Retinal pigment epithelial cell (primary cell): ENCODE measurements around the gene MYCL.

Experiments
- DNase-seq: peaks from one replicate; pipeline ENCODE4 v3.0.0-alpha.2; 2010; ENCODE audit warnings: low read depth
- H3K4me3 ChIP-seq: 2 replicates; pipeline ENCODE4 v1.5.1; 2011; ENCODE audit warnings: mild to moderate bottlenecking, low read length, control low read depth, moderate library complexity
- TF ChIP-seq, protein P1 (sequence below): conservative IDR thresholded peaks from 2 replicates; pipeline ENCODE4 v1.5.1; 2011; ENCODE audit warnings: low read depth, low read length, control low read depth, inconsistent platforms

MYCL gene

DNA sequence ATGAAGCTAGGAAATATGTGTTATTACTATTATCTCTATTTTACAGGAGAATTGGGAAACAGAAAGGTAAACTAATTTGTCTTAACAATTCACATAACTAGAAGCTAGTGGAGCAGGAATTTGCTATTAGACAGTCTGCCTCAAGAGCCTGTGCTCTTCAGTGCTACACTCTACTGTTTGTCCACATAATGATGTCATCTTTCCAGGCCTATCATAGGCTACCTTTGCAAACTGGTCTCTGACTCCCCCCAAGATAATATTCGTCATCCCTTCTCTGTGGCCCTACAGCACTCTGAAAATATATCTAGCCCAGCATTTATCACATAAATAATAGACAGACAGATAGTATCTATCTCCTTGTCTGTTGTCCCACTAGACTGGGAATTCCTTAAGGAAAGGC lies 52.5 kb downstream of the MYCL start:
- no peak for DNase-seq
- H3K4me3 ChIP-seq: no peak overlapping the region
- TF ChIP-seq, protein P1, sequence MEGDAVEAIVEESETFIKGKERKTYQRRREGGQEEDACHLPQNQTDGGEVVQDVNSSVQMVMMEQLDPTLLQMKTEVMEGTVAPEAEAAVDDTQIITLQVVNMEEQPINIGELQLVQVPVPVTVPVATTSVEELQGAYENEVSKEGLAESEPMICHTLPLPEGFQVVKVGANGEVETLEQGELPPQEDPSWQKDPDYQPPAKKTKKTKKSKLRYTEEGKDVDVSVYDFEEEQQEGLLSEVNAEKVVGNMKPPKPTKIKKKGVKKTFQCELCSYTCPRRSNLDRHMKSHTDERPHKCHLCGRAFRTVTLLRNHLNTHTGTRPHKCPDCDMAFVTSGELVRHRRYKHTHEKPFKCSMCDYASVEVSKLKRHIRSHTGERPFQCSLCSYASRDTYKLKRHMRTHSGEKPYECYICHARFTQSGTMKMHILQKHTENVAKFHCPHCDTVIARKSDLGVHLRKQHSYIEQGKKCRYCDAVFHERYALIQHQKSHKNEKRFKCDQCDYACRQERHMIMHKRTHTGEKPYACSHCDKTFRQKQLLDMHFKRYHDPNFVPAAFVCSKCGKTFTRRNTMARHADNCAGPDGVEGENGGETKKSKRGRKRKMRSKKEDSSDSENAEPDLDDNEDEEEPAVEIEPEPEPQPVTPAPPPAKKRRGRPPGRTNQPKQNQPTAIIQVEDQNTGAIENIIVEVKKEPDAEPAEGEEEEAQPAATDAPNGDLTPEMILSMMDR: no peak

DNA sequence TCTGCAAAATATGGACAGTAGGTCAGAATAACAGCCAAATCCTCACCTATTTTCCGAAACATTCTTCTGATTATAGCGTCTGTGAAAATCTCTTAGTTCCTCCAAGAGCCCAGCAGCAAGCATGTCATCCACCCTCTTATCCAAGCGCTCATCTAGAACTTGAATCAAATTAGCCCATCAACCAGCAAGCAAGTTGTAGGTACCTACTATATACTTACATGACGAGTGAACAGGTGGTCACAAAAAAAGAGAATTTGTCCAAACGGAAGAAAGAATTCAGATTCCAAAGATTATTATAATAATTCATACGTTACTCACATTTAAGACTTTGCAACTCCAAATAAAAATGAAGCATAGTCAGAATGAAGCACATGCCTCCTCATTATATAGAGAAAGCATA lies 53.8 kb downstream of the MYCL start:
- no peak overlapping the region for H3K4me3 ChIP-seq
- DNase-seq: no peak
- TF ChIP-seq, protein P1: no peak

DNA sequence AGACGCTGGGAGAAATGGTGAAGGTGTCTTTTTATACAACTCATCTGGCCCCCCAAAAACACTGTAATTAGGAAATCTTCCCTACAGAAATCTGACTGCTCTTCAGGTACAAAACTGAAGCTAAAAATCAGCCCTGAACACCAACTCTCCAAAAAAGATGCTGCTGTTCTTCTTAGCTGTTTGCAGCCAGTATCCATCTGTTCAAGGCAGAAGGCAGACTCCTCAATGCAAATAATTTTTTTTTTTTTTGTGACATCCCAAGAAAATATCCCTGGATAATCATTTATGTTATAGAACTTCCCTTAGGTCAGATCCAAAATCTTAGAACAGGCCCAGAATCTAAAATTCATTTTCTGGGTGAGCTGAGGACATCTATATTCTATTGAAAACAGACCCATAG lies 54.9 kb downstream of the MYCL start:
- H3K4me3 ChIP-seq: no peak overlapping the region
- DNase-seq: no peak
- TF ChIP-seq, protein P1: no peak

DNA sequence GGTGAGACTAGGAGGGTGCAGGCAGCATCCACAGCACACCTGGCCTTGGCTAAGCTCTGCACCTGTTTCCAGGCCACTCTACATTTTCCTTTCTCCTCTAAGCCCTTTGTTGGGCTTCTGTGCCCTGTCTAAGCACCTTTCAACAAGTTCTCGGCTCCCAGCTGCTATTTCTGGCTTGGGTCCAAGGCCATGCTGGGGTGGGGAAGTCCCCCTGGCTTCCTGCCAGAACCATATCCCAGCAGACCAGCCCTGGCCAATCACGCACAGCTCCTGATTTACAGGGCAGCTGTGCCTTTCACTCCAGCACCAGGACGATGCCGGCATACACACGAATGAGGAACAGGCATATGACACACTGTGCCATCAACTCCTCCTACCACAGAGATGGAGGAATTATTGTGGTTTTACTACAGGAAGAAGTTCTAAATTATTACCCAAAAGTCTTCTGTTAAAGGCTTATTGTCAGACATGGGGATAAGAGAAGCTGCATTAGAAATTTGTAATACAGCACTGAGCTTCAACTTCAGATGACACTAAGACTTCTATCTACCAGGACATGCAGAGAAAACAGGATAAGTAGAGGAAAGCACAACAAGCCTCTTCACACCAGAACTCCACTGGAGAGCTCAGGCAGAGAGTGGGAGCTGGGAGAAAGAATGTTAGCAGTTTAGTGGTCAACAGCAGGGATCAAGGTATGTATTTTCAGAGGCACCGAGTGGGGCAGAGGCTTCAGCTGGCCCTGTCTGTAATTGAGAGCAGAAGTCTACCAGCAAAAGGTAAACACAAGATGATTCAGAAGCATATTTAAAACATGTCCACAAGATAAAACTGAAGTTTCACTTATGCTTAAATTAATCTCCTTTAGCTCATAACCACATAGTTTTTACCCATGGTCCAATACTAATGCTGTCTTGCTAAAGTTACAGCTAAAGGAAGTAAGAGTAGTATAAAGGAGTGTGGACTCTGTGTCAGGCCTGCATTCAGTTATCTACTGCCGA lies 55.8 kb downstream of the MYCL start:
- TF ChIP-seq, protein P1: no peak
- peak; percentile 81 for DNase-seq
- no peak overlapping the region for H3K4me3 ChIP-seq
